ENCODE results near the gene FAXDC2. TPM values are rescaled to one million over a fixed set of nuclear protein-coding genes. Genes with fewer than 3 reads are reported as not detected.

Gene FAXDC2
- total and polyA plus RNA-seq, 2 donors from 2014 or later, result 14.1 to 18.3 TPM

DNA sequence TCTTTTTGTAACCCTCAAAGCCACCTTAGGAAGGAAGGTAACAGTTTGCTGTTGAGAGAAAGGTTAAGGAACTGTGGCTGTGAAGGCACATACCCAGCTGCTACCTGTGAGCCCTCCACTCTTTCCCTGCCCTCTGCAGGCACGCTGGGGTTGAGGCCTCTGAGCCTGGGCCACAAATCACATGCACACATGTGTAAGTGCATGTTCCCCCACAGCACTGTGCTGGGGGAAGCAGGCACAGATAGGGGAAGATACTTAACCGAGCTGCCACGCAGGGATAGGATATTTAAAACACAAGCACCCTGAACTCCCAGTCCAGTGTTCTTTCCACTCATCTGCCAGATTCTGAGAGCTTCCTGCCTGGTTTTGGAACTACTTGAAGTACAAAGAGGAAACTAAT lies 77.1 kb downstream of the FAXDC2 start:
- Histone ChIP-seq H3K27me3 (ENCODE audit: control insufficient read depth, insufficient read depth, low read length) (no peaks in the 10 kb centered on the region), H3K36me3 (ENCODE audit: control insufficient read depth in 2 of 3, insufficient read depth in 3 of 3, low read length in 3 of 3) (no peaks in the 10 kb centered on the region), H3K9me3 (ENCODE audit: control insufficient read depth in 2 of 3, insufficient read depth in 1 of 3, low read length in 3 of 3) (no peaks in the 10 kb centered on the region), H3K27ac (ENCODE audit: low read depth in 2 of 2, low read length in 2 of 2) (no peak overlapping the region), H3K4me3 (ENCODE audit: low read length in 3 of 3) (no peak overlapping the region), H3K4me1 (ENCODE audit: control insufficient read depth in 2 of 3, insufficient read depth in 2 of 3, low read depth in 1 of 3, low read length in 3 of 3) (peaks cover 0 to 43% (median 32%) of the 10 kb centered on the region in 3 donors), H3K9ac (ENCODE audit: low read length in 3 of 3) (no peak overlapping the region)
- TF ChIP-seq, protein P1, sequence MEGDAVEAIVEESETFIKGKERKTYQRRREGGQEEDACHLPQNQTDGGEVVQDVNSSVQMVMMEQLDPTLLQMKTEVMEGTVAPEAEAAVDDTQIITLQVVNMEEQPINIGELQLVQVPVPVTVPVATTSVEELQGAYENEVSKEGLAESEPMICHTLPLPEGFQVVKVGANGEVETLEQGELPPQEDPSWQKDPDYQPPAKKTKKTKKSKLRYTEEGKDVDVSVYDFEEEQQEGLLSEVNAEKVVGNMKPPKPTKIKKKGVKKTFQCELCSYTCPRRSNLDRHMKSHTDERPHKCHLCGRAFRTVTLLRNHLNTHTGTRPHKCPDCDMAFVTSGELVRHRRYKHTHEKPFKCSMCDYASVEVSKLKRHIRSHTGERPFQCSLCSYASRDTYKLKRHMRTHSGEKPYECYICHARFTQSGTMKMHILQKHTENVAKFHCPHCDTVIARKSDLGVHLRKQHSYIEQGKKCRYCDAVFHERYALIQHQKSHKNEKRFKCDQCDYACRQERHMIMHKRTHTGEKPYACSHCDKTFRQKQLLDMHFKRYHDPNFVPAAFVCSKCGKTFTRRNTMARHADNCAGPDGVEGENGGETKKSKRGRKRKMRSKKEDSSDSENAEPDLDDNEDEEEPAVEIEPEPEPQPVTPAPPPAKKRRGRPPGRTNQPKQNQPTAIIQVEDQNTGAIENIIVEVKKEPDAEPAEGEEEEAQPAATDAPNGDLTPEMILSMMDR (IDR thresholded peaks at IDR 0.05; ENCODE audit: borderline replicate concordance, extremely low read depth, insufficient read depth), result no peak
- intact Hi-C loops (cut with DNase I), result no loop called here
- no peak for DNase-seq
- FAIRE-seq, result no peak

DNA sequence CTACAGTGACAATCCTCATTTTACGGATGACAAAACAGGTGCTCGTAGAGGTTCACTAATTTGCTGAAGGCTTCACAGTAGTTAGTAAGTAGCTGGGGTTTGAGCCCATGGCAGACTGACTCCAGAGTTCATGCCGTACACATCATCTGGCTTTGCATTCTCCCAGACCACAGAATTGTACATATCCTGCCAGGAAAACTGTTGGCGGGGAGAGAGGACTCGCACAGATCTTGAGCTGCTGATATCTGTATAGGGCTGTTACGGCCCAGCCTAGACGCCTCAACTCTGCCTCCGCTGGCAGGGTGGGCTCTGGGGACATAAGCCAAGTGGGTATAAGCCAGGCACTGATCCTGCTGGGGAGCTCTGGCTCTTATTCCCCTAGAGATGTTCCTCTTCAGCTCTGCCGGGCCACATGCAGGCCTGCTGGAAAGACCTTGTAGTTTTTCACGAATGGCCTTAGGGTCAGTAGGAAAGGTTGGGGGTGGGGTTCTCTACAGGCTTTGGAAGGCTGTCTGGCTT lies 79.0 kb downstream of the FAXDC2 start:
- intact Hi-C loops (cut with DNase I), result no loop called here
- peaks cover 0 to 57% (median 43%) of the 10 kb centered on the region in 3 donors for H3K4me1 ChIP-seq (ENCODE audit: control insufficient read depth in 2 of 3, insufficient read depth in 2 of 3, low read depth in 1 of 3, low read length in 3 of 3)
- no peak overlapping the region for H3K4me3 ChIP-seq (ENCODE audit: low read length in 3 of 3)
- peak overlapping the region; percentile 10 to 20 for H3K27ac ChIP-seq (ENCODE audit: low read depth in 2 of 2, low read length in 2 of 2)
- FAIRE-seq (no peak), DNase-seq (peak in 2 of 5 donors; percentile 26 to 42)
- no peaks in the 10 kb centered on the region for H3K36me3 ChIP-seq (ENCODE audit: control insufficient read depth in 2 of 3, insufficient read depth in 3 of 3, low read length in 3 of 3)
- no peaks in the 10 kb centered on the region for H3K27me3 ChIP-seq (ENCODE audit: control insufficient read depth, insufficient read depth, low read length)
- no peaks in the 10 kb centered on the region for H3K9me3 ChIP-seq (ENCODE audit: control insufficient read depth in 2 of 3, insufficient read depth in 1 of 3, low read length in 3 of 3)
- H3K9ac ChIP-seq (ENCODE audit: low read length in 3 of 3), result no peak overlapping the region
- TF ChIP-seq, protein P1 (IDR thresholded peaks at IDR 0.05; ENCODE audit: borderline replicate concordance, extremely low read depth, insufficient read depth), result no peak

DNA sequence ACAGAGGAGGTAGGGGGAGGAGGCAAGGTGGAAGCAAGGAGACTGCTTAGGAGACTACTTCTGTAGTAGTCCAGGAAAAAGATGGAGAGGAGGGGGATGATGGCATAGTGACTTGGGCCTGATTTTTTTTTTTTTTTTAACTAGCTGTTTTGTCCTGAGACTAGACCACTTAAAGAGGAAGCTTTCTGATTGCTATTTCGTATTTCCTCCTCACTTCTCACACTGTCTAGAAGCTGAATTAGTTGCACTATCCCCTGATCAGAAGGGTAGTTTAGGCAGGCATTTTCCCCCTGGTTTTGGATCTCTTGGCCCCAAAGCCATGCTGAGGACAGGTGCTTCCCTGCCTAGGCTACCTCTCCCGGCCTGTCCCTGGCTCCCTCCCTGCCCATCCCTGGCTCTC lies 80.3 kb downstream of the FAXDC2 start:
- H3K4me1 ChIP-seq (ENCODE audit: control insufficient read depth in 2 of 3, insufficient read depth in 2 of 3, low read depth in 1 of 3, low read length in 3 of 3), result peaks cover 0 to 57% (median 44%) of the 10 kb centered on the region in 3 donors
- intact Hi-C loops (cut with DNase I), result no loop called here
- no peaks in the 10 kb centered on the region for H3K27me3 ChIP-seq (ENCODE audit: control insufficient read depth, insufficient read depth, low read length)
- H3K9me3 ChIP-seq (ENCODE audit: control insufficient read depth in 2 of 3, insufficient read depth in 1 of 3, low read length in 3 of 3), result no peaks in the 10 kb centered on the region
- H3K9ac ChIP-seq (ENCODE audit: low read length in 3 of 3), result no peak overlapping the region
- TF ChIP-seq, protein P1 (IDR thresholded peaks at IDR 0.05; ENCODE audit: borderline replicate concordance, extremely low read depth, insufficient read depth), result no peak
- FAIRE-seq (no peak), DNase-seq (no peak)
- H3K36me3 ChIP-seq (ENCODE audit: control insufficient read depth in 2 of 3, insufficient read depth in 3 of 3, low read length in 3 of 3), result no peaks in the 10 kb centered on the region
- no peak overlapping the region for H3K27ac ChIP-seq (ENCODE audit: low read depth in 2 of 2, low read length in 2 of 2)
- H3K4me3 ChIP-seq (ENCODE audit: low read length in 3 of 3), result no peak overlapping the region

Small RNAs within 50 kb of the gene (microRNA-seq; reads per million reads assigned to microRNA genes)
- not detected for gene MIR378H

Other genes with a start within 250 kb of the FAXDC2 start
- 155 TPM for gene LARP1, start 95.2 kb downstream of the FAXDC2 start, total RNA-seq
- 25.2 TPM for gene LARP1, start 95.2 kb downstream of the FAXDC2 start, polyA plus RNA-seq (ENCODE audit: insufficient read depth, low read depth, low replicate concordance)
- gene CNOT8, start 8.0 kb upstream of the FAXDC2 start, total RNA-seq, result 40.4 TPM
- gene CNOT8, start 8.0 kb upstream of the FAXDC2 start, polyA plus RNA-seq (ENCODE audit: insufficient read depth, low read depth, low replicate concordance), result 28.4 TPM
- gene GEMIN5, start 87.6 kb upstream of the FAXDC2 start, total RNA-seq, result 14.8 TPM
- 3.5 TPM for gene GEMIN5, start 87.6 kb upstream of the FAXDC2 start, polyA plus RNA-seq (ENCODE audit: insufficient read depth, low read depth, low replicate concordance)
- 40.8 TPM for gene MRPL22, start 90.5 kb upstream of the FAXDC2 start, total RNA-seq
- 72.7 TPM for gene MRPL22, start 90.5 kb upstream of the FAXDC2 start, polyA plus RNA-seq (ENCODE audit: insufficient read depth, low read depth, low replicate concordance)
- gene KIF4B, start 163.2 kb upstream of the FAXDC2 start, total RNA-seq, result not detected
- not detected for gene KIF4B, start 163.2 kb upstream of the FAXDC2 start, polyA plus RNA-seq (ENCODE audit: insufficient read depth, low read depth, low replicate concordance)